HG03457 (cell line): ENCODE measurements around the gene EVI5.
"Not testable (repeated sequence)": the region's sequence is repeated elsewhere in the genome, so short reads cannot be mapped to it uniquely, and the experiment has no call there.

Source experiments
- ATAC-seq: cut with Tn5 transposase; IDR thresholded peaks from one replicate; pipeline ENCODE4 v1.9.1; 2021; ENCODE audit warnings: moderate number of reproducible peaks; ENCODE audit not compliant: unreplicated experiment

Gene EVI5

DNA sequence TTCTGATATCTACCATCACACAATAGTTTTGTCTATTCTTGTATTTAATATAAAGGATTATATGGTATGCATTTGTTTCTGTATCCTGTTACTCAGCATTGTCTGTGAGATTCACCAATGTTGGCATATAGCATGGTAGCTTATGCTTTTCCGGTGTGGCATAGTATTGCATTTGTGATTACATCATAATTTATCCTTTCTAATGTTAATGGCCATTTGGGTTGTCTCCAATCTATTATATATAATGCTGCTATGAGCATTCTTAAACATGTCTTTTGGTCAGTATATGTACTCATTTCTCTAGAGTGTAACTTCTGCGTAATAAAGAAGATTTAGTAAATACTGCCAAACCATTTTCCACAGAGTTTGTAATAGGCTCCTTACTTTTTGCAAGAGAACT, 257.2 kb downstream of the EVI5 start:
- no peak for ATAC-seq

DNA sequence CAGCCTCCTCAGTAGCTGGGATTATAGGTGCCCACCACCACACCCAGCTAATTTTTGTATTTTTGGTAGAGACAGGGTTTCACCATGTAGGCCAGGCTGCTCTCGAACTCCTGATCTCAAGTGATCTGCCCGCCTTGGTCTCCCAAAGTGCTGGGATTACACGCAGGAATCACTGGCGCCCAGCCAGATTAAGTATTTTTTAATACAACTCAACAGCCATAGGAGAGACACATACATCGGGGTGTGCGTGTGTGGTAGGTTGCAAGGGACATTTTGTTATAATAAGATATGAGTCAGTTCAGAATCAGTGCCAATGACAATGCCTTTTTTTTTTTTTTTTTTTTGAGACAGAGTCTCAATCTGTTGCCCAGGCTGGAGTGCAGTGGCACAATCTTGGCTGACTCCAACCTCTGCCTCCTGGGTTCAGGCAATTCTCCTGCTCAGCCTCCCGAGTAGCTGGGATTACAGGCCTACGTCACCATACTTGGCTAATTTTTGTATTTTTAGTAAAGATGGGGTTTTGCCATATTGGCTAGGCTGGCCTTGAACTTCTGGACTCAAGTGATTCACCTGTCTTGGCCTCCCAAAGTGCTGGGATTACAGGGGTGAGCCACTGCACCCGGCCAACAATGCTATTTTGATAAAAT, 259.8 kb downstream of the EVI5 start:
- not testable (repeated sequence) for ATAC-seq

DNA sequence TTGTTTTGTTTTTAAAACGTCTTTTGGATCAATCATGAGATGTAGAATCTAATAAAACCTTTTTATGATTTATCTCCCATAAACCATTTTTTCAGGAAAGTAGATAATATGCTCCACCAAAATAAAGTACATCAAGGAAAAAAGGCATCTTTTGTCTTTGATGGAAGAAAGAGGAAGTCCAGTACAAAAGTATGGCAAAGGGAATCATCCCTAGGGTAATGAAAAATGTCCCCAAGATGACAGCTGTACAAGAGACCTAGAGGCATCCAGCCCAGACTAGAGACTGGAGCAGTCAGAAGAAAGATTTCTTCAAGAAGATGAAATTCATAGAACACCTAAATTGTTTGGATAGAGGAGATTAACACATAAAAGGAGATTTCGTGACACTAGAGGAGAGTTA, 265.9 kb downstream of the EVI5 start:
- ATAC-seq = no peak

DNA sequence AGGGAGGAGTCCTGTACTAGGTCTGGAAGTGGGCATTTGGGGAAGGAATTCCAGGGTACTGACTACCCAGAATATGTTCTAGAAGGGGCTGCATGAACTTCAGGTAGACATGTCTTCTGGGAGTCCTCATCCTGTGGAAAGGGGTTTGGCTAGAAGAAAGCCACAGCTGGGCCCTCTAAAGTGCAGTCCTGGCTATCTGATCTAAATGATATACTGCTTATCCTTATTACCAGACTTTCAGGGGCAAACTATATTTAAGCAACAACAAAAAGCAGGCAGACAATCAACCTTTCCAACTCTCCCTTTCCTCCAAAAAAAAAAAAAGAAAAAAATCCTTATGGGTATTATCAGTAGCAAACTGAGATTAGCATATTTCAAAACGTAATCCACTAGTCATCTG, 268.3 kb downstream of the EVI5 start:
- ATAC-seq = no peak

GRCh38 chr1:92515796-92516201, 269.1 kb downstream of the EVI5 start:
- ATAC-seq = no peak

DNA sequence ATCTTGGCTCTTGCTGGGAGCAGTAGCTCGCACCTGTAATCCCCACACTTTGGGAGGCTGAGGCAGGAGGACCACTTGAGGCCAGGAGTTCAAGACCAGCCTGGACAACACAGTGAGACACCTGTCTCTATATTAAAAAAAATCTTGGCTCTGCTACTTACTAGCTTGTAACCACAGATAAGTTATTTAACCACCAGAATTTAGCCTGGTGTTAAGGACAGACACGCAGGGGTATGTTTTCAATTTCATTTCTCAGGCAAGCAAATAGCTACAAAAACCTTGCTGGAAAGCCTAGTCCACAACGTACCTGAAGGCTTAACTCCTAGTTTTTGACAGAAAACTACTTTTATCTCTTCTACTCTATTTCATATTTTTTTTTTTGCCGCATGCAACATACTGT, 273.4 kb downstream of the EVI5 start:
- ATAC-seq = peak; percentile 73

GRCh38 chr1:92509619-92510018, 275.3 kb downstream of the EVI5 start:
- ATAC-seq = no peak

DNA sequence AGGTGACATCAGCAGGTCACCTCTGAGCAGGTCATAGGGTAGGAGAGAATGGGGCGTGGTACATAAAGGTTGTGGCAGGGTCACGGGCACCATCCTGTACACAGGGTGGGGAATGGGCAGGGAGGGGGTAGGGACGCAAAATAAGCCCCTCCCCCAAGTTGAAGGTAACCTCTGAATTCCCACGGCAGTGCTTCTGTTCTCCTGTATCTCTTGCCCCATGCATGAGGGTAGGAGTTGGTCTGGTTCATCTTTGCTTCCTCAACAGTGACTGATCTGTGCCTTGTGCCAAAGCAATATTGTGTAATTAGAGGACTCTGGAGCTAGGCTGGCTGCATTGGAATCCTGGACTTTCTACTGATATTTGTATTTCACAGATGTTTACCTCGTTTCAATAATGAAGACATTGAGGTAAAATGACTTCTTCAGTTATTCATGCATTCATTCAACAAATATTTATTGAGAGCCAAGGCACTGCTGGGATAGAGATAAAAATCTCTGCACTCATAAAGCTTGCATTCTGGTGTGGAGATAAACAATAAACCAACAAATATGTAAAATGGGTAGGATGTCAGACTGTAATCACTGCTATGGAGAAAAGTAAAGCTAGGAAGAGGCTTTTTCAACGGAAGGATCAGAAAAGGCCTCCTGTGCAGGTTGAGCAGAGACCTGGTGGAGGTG, 279.8 kb downstream of the EVI5 start:
- ATAC-seq = no peak

DNA sequence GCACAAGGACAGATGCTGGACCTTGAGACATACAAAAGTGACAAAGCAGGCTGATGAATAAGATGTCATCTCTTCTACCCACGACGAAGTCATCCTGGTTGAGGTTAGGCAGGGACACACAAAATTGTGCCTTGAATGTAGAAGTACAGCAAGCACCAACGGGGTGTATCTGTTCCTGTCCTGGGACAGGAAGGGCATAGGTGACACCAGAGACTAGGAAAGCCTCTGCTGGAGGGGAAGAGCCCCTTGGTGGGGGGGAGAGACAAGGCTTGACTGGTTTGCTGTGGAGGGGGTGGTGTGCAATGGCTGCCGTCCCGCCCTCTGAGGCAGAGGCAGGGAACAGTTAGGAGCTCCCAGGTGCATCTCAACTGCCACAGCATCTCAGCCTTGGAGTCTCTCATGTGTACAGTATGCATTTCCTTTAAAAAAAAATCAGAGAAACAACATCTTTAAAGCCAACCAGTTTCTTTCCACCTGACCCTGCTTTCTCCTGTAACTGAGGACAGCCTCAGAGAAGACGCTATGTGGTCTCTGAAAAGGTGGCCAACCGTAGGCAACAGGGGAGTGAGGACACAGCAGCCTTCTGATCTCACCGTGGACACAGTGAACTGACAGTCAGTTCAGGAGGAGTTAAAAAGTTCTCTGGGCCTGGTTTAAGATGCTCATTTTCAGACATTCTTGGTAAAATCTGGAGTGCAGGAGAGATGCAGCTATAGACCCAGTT, 280.5 kb downstream of the EVI5 start:
- ATAC-seq = no peak

GRCh38 chr1:92503926-92504285, 281.0 kb downstream of the EVI5 start:
- no peak for ATAC-seq

GRCh38 chr1:92503043-92503925, 281.6 kb downstream of the EVI5 start:
- no peak for ATAC-seq

GRCh38 chr1:92502247-92502646, 282.7 kb downstream of the EVI5 start:
- ATAC-seq = peak; percentile 55

GRCh38 chr1:92500552-92500951, 284.4 kb downstream of the EVI5 start:
- ATAC-seq = no peak

DNA sequence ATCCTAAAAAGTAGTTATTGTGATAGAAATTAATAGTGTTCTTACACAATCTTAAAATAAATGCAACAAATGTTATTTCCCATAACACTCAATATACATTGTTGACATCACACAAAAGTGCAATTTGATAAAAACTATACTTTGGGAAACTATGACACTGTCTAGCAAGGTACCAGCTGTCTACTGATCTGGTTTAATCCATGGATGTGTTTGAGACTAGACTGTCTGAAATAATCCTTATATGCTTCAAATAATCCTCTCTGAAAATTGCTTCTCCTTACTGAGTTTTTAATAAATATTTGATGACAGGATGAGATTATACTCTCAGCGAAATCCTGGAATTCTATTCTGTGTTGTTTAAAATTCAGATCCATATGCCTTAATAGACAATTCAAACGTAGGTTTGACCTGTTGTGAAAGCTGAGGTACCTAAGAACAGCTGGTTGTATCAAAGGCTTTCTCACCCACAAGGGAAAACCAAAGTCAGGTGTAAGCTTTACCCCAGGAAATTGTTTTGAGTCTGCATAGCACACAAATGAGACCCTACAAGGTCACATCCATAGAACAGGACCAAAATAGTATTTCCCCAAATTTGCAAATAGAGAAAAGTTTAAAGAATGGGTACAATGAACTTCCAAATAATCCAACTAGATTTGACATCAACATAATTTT, 289.4 kb downstream of the EVI5 start:
- no peak for ATAC-seq

DNA sequence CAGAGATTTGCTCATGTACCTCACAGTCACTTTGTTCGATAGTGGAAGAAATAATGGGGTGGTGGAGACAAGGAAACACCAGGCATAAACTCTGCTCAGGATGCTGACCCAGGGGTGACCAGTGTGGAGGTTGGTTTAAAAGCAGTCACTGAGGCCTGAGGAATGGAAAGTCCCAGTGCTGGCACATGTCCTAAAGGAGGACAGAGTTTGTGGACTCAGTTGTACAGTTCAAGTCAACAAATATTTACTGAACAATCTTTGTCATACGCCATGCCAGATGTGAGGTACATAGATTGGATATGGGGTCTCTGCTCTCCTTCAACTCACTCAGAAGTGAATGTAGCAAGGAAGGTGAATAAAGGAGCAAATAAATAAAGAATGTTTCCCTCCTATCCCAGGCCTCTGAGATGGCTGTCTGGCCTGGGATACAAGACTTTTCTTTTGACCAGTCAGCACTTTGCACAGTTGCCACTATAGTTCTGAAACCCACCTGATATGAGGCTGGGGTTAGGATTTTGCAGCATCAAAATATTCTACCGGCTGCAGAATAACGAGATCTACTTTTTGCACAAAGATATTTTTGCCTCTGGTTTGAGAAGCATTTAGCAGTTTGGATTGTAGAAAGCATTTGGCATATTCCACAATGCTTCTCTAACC, 290.3 kb downstream of the EVI5 start:
- ATAC-seq = no peak

DNA sequence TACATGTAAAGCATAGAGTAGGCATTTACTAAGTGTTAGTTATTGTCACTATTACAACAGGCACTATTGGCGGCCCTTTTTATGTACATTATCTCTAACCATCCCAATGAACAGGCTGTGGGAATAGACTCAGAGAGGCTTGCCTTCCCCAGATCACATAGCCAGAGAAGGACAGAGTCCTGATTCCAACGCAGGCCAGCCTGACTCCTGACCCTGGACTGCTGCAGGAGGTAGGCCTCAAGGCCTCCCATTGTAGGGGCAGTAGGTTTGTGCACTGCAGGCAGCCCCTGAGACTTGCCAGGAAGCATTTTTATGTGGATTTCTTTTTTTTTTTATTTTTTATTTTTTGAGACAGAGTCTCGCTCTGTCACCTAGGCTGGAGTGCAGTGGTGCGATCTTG, 291.8 kb downstream of the EVI5 start:
- ATAC-seq = no peak

- ATAC-seq = no peak
Observed at GRCh38 chr1:92488832-92489231, 296.1 kb downstream of the EVI5 start.

DNA sequence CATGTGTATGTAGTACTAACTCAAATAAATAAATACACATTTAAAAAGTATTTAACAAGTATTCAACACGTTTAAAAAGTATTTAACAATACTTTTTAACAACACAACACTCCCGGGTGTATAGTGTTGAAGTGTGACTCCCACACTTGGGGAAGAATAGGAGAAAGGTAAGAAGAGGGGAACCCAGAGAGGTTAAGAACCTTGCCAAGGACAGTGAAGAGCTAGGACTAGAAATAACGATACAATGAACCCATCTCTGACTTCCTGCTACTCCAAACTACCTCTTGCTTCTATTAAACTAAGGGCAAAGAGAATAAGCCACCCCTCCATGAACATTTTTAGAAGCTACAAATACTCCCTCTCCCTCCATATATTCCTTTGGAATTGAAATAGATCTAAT, 296.5 kb downstream of the EVI5 start:
- no peak for ATAC-seq

DNA sequence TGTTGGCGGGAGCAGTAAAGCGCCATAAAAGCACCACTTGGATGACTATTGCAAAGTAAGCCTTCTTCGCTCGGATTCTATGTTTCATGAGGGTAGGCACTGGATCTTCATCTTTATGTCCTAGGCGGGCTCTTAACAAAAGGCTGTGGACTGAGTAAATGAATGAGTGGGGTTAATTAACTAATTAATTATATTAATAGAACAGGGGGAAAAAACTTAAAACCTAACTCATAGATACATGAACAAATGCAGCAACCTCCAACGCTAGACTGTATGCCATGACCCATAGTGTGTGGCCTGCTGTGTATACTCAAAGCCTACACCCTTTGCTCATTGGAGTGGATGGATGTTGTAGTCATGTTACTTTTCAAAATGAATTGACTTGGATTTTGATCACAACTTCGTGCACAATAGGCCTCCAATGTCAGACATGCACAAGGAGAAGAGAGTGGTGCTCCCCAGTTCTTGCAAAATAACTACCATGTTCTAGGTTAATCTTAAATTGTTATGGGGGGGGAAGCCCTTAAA, 297.8 kb downstream of the EVI5 start:
- no peak for ATAC-seq
